Measurements from ENCODE around the gene NKTR. TPM values are rescaled to one million over a fixed set of nuclear protein-coding genes. Genes with fewer than 3 reads are reported as not detected.
A peak's percentile ranks its signal among the peaks of the same experiment; 100 is the strongest.

NKTR gene
- total and polyA plus RNA-seq, 2 of the 13 experiments (the other 11 are each of a cell fraction or from before 2014, with no cell fraction given), result 41.3 to 59.6 TPM

- TF ChIP-seq REST (IDR thresholded peaks at IDR 0.05; ENCODE audit: borderline replicate concordance in 1 of 2, low read depth in 1 of 2, low read length in 2 of 2) (no peak), GRHL1 (CRISPR knock-in tag; conservative IDR thresholded peaks at IDR 0.05) (no peak), TIGD3 (CRISPR knock-in tag; IDR thresholded peaks at IDR 0.05; ENCODE audit: borderline replicate concordance) (no peak), KLF16 (CRISPR knock-in tag; IDR thresholded peaks at IDR 0.05) (no peak), PBX2 (CRISPR knock-in tag; IDR thresholded peaks at IDR 0.05) (no peak), ZNF121 (CRISPR knock-in tag; IDR thresholded peaks at IDR 0.05) (no peak), HHEX (CRISPR knock-in tag; IDR thresholded peaks at IDR 0.05) (no peak), KMT2B (CRISPR knock-in tag; IDR thresholded peaks at IDR 0.05) (no peak), ZNF687 (CRISPR knock-in tag; IDR thresholded peaks at IDR 0.05) (peak; percentile 10; the same call in 1 of the 2 replicates), PLSCR1 (CRISPR knock-in tag; IDR thresholded peaks at IDR 0.05; ENCODE audit: borderline replicate concordance) (no peak), ZBTB38 (CRISPR knock-in tag; IDR thresholded peaks at IDR 0.05) (peak; percentile 87), HIC2 (CRISPR knock-in tag; IDR thresholded peaks at IDR 0.05; ENCODE audit: low read depth) (no peak)
Measured at GRCh38 chr3:42658091-42658770, 57.7 kb downstream of the NKTR start (continued).
